GM23248 (cell line): ENCODE data around the gene LVRN.

Source experiments
- EZH2 ChIP-seq: fragments of 200-600 bp; sonication (generic); IDR thresholded peaks from 2 replicates; pipeline ENCODE4 v1.6.1; 2018; ENCODE audit warnings: antibody characterized with exemption, mild to moderate bottlenecking; ENCODE audit not compliant: insufficient read depth, poor library complexity, severe bottlenecking
- EZH2phosphoT487 ChIP-seq: fragments of 200-600 bp; sonication (generic); IDR thresholded peaks from 2 replicates; pipeline ENCODE4 v1.6.1; 2018; ENCODE audit warnings: antibody characterized with exemption, moderate library complexity, mild to moderate bottlenecking, low read depth; ENCODE audit not compliant: insufficient read depth

DNA sequence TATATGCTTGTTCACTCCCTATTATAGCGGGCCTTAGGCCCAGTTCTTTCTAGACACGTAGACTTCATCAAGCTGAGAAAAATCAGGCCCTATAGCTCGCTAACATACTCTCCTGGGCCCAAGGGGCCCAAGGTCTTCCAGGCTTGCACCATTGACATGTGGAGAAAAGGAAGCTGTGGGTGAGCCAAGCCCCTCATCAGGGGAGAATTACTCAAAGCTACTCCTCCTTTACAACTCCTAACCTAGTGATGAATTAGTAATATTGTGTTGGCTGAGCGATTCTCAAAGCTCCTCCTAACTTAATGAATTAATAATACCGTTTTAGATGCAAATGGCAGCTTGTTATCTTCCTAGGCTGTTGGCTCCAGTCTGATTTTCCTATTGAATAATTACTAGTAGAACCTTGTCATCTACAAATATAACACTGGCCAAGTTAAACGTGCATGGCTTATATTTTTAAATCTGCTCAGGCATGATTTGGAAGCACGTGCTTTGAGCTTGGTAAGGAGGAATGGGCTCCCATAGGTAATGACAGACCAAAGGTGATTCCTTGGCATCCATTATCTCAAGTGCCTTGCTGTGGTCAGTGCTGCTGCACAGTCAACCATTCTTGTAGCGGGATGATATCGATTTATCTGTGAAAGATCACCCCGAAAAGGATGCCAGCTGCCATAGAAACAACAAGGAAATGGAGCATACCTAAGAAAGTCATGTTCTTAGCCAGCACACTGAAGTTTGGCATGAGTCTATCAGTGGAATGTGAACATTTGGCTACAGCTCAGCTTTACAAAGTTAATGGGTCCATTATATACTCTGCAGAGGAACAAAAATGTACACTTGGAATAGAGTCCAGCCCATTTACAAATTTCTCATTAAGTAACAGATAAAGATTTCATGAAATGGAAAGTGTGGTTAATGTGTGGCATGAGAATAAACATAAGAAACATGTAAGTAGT, 23.8 kb downstream of the LVRN start:
- TF ChIP-seq EZH2 = no peak
- no peak for TF ChIP-seq EZH2phosphoT487
